SK-N-SH (cell line): ENCODE measurements around the gene LCE1C.

Experiments used
- ELF1 ChIP-seq: IDR thresholded peaks from 2 replicates; pipeline ENCODE4 v1.4.0; 2012
- EZH2phosphoT487 ChIP-seq: fragments of 200-600 bp; sonication (generic); IDR thresholded peaks from 2 replicates; pipeline ENCODE4 v1.6.1; 2017; ENCODE audit warnings: low read depth, mixed run types, mild to moderate bottlenecking, antibody characterized with exemption, moderate library complexity, borderline replicate concordance
- GABPA ChIP-seq: IDR thresholded peaks from 2 replicates; pipeline ENCODE4 v1.4.0; 2012; ENCODE audit warnings: low read depth, mild to moderate bottlenecking
- JUND ChIP-seq: IDR thresholded peaks from 2 replicates; pipeline ENCODE4 v1.4.0; 2012
- MXI1 ChIP-seq: IDR thresholded peaks from 2 replicates; pipeline ENCODE4 v1.6.1; 2012; ENCODE audit warnings: mild to moderate bottlenecking, low read depth, low read length, improper control_type of control experiment
- POLR2AphosphoS5 ChIP-seq: IDR thresholded peaks from 2 replicates; pipeline ENCODE4 v1.6.1; 2012; ENCODE audit warnings: low read depth, low read length
- TAF1 ChIP-seq: IDR thresholded peaks from 2 replicates; pipeline ENCODE4 v1.6.1; 2012; ENCODE audit warnings: low read depth, mild to moderate bottlenecking, low read length, moderate library complexity, borderline replicate concordance
- YY1 ChIP-seq: IDR thresholded peaks from 2 replicates; pipeline ENCODE4 v1.4.0; 2012; ENCODE audit warnings: low read depth, mild to moderate bottlenecking
- TF ChIP-seq, protein P1 (sequence below): IDR thresholded peaks from 2 replicates; pipeline ENCODE4 v1.4.0; 2012; ENCODE audit warnings: low read depth
- TF ChIP-seq, protein P2 (sequence below): fragments of 200-600 bp; sonication (generic); IDR thresholded peaks from 2 replicates; pipeline ENCODE4 v1.6.1; 2017; ENCODE audit warnings: antibody characterized with exemption, mild to moderate bottlenecking, moderate library complexity

- no peak for TF ChIP-seq YY1
- TF ChIP-seq MXI1: no peak
- TF ChIP-seq, protein P1, sequence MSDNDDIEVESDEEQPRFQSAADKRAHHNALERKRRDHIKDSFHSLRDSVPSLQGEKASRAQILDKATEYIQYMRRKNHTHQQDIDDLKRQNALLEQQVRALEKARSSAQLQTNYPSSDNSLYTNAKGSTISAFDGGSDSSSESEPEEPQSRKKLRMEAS: no peak
- TF ChIP-seq EZH2phosphoT487: no peak
- TF ChIP-seq GABPA: no peak
- TF ChIP-seq, protein P2, sequence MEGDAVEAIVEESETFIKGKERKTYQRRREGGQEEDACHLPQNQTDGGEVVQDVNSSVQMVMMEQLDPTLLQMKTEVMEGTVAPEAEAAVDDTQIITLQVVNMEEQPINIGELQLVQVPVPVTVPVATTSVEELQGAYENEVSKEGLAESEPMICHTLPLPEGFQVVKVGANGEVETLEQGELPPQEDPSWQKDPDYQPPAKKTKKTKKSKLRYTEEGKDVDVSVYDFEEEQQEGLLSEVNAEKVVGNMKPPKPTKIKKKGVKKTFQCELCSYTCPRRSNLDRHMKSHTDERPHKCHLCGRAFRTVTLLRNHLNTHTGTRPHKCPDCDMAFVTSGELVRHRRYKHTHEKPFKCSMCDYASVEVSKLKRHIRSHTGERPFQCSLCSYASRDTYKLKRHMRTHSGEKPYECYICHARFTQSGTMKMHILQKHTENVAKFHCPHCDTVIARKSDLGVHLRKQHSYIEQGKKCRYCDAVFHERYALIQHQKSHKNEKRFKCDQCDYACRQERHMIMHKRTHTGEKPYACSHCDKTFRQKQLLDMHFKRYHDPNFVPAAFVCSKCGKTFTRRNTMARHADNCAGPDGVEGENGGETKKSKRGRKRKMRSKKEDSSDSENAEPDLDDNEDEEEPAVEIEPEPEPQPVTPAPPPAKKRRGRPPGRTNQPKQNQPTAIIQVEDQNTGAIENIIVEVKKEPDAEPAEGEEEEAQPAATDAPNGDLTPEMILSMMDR: no peak
- no peak for TF ChIP-seq ELF1
- TF ChIP-seq TAF1: no peak
- no peak for TF ChIP-seq POLR2AphosphoS5
- TF ChIP-seq JUND: no peak
These were observed at the start of gene LCE1C for GRCh38 chr1:152806576-152806975.
